Measurements from ENCODE around the gene NPAS3. TPM values are rescaled to one million over a fixed set of nuclear protein-coding genes. Genes with fewer than 3 reads are reported as not detected.

Gene NPAS3
- total RNA-seq, 4 donors from 2014 or later = 1.9 to 10.6 (median 2.2) TPM

DNA sequence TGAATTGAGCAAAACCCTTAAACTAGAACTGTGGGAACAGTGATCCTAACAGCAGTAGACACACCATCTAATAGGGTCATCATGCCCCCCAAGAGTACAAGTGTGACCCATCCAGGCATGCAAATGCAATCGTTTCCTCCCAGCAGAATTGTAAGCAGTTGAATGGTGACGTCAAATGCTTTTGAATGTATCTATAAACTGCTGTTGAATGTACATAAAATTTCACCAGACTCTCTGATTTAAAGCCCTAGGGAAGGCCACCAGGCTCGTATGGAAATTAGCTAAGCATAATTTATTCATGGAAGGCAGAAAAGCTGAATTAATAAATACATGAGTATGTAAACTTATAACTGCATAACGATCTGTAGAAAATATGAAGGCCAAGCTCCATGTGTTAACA is 529.3 kb downstream of the NPAS3 start:
- Histone ChIP-seq H3K9me3 (no peaks in the 10 kb centered on the region), H3K4me3 (no peak overlapping the region), H3K4me1 (no peaks in the 10 kb centered on the region), H3K36me3 (no peaks in the 10 kb centered on the region), H3K27me3 (no peaks in the 10 kb centered on the region), H3K27ac (no peak overlapping the region)
- TF ChIP-seq, protein P1, sequence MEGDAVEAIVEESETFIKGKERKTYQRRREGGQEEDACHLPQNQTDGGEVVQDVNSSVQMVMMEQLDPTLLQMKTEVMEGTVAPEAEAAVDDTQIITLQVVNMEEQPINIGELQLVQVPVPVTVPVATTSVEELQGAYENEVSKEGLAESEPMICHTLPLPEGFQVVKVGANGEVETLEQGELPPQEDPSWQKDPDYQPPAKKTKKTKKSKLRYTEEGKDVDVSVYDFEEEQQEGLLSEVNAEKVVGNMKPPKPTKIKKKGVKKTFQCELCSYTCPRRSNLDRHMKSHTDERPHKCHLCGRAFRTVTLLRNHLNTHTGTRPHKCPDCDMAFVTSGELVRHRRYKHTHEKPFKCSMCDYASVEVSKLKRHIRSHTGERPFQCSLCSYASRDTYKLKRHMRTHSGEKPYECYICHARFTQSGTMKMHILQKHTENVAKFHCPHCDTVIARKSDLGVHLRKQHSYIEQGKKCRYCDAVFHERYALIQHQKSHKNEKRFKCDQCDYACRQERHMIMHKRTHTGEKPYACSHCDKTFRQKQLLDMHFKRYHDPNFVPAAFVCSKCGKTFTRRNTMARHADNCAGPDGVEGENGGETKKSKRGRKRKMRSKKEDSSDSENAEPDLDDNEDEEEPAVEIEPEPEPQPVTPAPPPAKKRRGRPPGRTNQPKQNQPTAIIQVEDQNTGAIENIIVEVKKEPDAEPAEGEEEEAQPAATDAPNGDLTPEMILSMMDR (IDR thresholded peaks at IDR 0.05) = no peak
- TF ChIP-seq POLR2AphosphoS5 (IDR thresholded peaks at IDR 0.05) = no peak
- TF ChIP-seq EP300 (IDR thresholded peaks at IDR 0.05) = no peak
- no peak for TF ChIP-seq POLR2A (IDR thresholded peaks at IDR 0.05)
- 79 to 83% methylated on average over 4 of the region's 4 CpGs for WGBS, 2 donors (ENCODE audit: low coverage in 1 of 2)
- no peak for ATAC-seq

DNA sequence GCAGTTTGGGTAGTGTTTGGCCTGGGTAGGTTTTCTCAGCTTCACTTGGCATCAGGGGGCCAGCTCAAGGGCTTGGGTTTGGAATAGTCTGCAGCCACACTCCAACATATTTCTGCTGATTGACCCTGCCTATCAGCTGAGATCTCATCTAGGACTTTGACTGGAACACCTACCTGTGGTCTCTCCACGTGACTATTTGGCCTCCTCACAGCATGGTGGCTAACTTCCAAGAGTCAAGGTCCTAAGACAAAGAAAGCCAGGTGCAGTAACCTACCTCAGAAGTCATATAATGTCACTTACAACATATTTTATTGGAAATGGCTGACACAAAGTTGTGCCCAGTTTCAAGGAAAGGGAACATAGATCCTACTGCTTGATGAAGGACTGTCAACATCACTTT is 531.2 kb downstream of the NPAS3 start:
- Histone ChIP-seq H3K27me3 (no peaks in the 10 kb centered on the region), H3K4me3 (no peak overlapping the region), H3K9me3 (no peaks in the 10 kb centered on the region), H3K27ac (no peak overlapping the region), H3K36me3 (no peaks in the 10 kb centered on the region), H3K4me1 (no peaks in the 10 kb centered on the region)
- TF ChIP-seq EP300 (IDR thresholded peaks at IDR 0.05) = no peak
- no peak for TF ChIP-seq POLR2A (IDR thresholded peaks at IDR 0.05)
- TF ChIP-seq POLR2AphosphoS5 (IDR thresholded peaks at IDR 0.05) = no peak
- TF ChIP-seq, protein P1 (IDR thresholded peaks at IDR 0.05) = no peak
- WGBS, 2 donors (ENCODE audit: low coverage in 1 of 2) = 83% methylated on average over 1 of the region's 1 CpG; no CpG with 5 or more reads in 1 of the 2 donors
- no peak for ATAC-seq

DNA sequence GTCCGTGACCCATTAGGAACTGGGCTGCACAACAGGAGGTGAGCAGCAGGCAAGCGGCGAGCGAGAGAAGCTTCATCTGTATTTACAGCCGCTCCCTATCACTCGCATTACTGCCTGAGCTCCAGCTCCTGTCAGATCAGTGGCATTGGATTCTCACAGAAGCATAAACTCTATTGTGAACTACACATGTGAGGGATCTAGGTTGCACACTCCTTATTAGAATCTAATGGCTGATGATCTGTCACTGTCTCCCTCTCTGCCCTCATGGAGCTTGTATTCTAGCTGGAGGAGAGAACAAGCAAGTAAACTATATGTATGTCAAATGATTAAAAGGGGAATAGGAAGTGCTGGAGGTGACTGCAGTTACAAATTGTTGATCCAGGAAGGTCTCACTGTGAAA is 533.1 kb downstream of the NPAS3 start:
- 97 to 100% methylated on average over 1 to 5 of the region's 6 CpGs for WGBS, 2 donors (ENCODE audit: low coverage in 1 of 2)
- H3K27ac ChIP-seq = no peak overlapping the region
- no peak for ATAC-seq
- no peaks in the 10 kb centered on the region for H3K4me1 ChIP-seq
- H3K27me3 ChIP-seq = no peaks in the 10 kb centered on the region
- H3K4me3 ChIP-seq = no peak overlapping the region
- TF ChIP-seq, protein P1 (IDR thresholded peaks at IDR 0.05) = no peak
- TF ChIP-seq POLR2AphosphoS5 (IDR thresholded peaks at IDR 0.05) (no peak), EP300 (IDR thresholded peaks at IDR 0.05) (no peak), POLR2A (IDR thresholded peaks at IDR 0.05) (no peak)
- no peaks in the 10 kb centered on the region for H3K9me3 ChIP-seq
- no peaks in the 10 kb centered on the region for H3K36me3 ChIP-seq

DNA sequence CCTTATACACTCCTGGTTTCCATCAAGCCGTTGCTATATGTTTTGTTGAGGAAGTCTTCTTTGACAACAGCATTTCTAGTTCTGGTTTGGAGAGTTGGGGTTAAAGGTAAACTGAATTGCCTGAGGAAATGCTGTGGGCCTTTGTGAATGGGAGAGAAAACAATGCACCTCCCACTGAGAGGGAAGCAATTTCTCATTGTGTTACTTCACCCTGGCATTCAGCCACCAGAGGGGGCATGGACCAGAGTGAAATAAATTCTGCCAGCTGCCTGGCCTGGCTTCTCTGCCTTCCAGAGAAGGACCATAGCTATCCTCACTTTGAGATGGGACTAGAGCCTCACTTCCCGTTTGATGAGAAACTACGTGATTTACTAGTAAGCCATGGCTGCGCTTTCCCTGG is 536.9 kb downstream of the NPAS3 start:
- Histone ChIP-seq H3K36me3 (no peaks in the 10 kb centered on the region), H3K4me1 (no peaks in the 10 kb centered on the region), H3K27ac (no peak overlapping the region), H3K9me3 (no peaks in the 10 kb centered on the region), H3K27me3 (no peaks in the 10 kb centered on the region), H3K4me3 (no peak overlapping the region)
- TF ChIP-seq POLR2A (IDR thresholded peaks at IDR 0.05) = no peak
- TF ChIP-seq, protein P1 (IDR thresholded peaks at IDR 0.05) = peak in 1 of 4 experiments; percentile 31
- WGBS, 2 donors (ENCODE audit: low coverage in 1 of 2) = 65 to 79% methylated on average over 4 of the region's 4 CpGs
- no peak for ATAC-seq

DNA sequence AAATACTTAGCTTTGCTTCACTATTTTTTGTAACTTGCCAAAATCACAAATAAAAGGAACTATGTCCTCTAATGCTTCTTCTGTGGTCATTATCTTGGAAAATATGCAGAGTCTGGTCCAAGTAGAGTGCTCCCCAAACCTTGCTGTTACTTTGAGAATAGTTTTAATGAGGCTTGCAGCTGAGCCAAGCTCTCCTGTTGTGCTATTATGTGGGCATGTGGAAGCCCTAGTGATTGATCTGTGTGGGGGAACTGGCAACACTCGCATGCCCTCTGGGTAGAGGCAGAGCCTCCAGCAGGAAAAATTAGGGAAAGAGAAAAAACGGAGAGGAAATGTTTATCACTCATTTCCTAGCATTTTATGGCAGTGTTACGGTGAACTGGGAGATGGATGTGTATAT is 539.1 kb downstream of the NPAS3 start:
- 70 to 79% methylated on average over 3 of the region's 3 CpGs for WGBS, 2 donors (ENCODE audit: low coverage in 1 of 2)
- H3K4me3 ChIP-seq = no peak overlapping the region
- H3K9me3 ChIP-seq = no peaks in the 10 kb centered on the region
- H3K4me1 ChIP-seq = no peaks in the 10 kb centered on the region
- no peaks in the 10 kb centered on the region for H3K36me3 ChIP-seq
- no peaks in the 10 kb centered on the region for H3K27me3 ChIP-seq
- no peak overlapping the region for H3K27ac ChIP-seq
- TF ChIP-seq, protein P1 (IDR thresholded peaks at IDR 0.05) = no peak
- TF ChIP-seq EP300 (IDR thresholded peaks at IDR 0.05) = no peak
- TF ChIP-seq POLR2A (IDR thresholded peaks at IDR 0.05) = no peak
- TF ChIP-seq POLR2AphosphoS5 (IDR thresholded peaks at IDR 0.05) = no peak
- ATAC-seq = no peak
